ENCODE measurements around the gene ASTE1. TPM values are rescaled to one million over a fixed set of nuclear protein-coding genes. Genes with fewer than 3 reads are reported as not detected.

Gene ASTE1
- total and polyA plus RNA-seq, 2 of the 8 experiments (the other 6 are each of a cell fraction or from before 2014, with no cell fraction given): 6.4 TPM; not detected in 1

DNA sequence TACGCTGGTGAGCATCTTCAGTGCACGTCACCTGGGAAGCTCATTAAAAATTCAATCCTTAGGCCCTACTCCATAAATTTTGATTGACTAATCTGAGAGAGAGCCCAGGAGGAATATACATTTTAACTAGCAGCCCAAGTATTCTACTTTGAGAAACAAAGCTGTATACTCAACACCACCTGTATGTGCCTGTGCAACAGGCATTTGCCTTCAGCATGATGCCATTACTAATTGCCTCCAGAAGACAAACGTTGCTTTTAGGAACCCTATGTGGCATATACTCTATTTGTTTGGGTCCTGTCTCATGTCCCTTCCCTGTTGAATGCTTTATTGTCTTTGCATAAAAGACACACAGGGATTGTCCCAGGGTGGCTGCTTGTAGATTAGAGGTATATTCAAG lies 7.7 kb downstream of the ASTE1 start:
- no peaks in the 10 kb centered on the region for H3K79me2 ChIP-seq (ENCODE audit: control insufficient read depth in 1 of 2, insufficient read depth in 2 of 2, low read length in 2 of 2)
- WGBS, 2 experiments (ENCODE audit: extremely low coverage in 1 of 2, insufficient coverage in 1 of 2, insufficient read length in 1 of 2, insufficient replicate concordance in 2 of 2, low coverage in 1 of 2, low lambda C conversion rate in 2 of 2, missing lambda C conversion rate in 1 of 2): 82% methylated on average over 3 of the region's 3 CpGs; no CpG with 5 or more reads in 1 of the 2 experiments
- H3K4ac ChIP-seq (replicated peaks; ENCODE audit: insufficient read length, low read depth, low read length): no peak overlapping the region
- H4K8ac ChIP-seq (ENCODE audit: extremely low read depth, insufficient read depth, low read length): no peak overlapping the region
- H2BK5ac ChIP-seq (ENCODE audit: low read depth, low read length): no peak overlapping the region
- no peak overlapping the region for H4K91ac ChIP-seq (replicated peaks; ENCODE audit: insufficient read length, low read length)
- POLR2A ChIA-PET (ENCODE audit: partially characterized antibody): interaction anchor here (1.3 kb wide), 1 partner anchor 12 kb away, joined by 3 read pairs; no protein-coding TSS in a partner anchor
- H4K20me1 ChIP-seq (replicated peaks in 1 of 2; ENCODE audit: control insufficient read depth in 1 of 2, insufficient read depth in 2 of 2, low read length in 2 of 2): peaks cover 0 to 4% of the 10 kb centered on the region in 2 experiments
- no peak overlapping the region for H3K18ac ChIP-seq (ENCODE audit: extremely low read depth, low read length)
- no peak overlapping the region for H3K4me2 ChIP-seq (ENCODE audit: insufficient read depth in 1 of 2, low read depth in 2 of 2, low read length in 2 of 2)
- no peak for TF ChIP-seq TBP (IDR thresholded peaks at IDR 0.05; ENCODE audit: low read depth, low read length)
- TF ChIP-seq EGR1 (IDR thresholded peaks at IDR 0.05; ENCODE audit: borderline replicate concordance, low read depth, low read length): no peak
- H3K56ac ChIP-seq (replicated peaks; ENCODE audit: insufficient read length, low read depth, low read length): no peak overlapping the region
- H2AK5ac ChIP-seq (ENCODE audit: low read depth, low read length): no peak overlapping the region
- H3K23ac ChIP-seq (ENCODE audit: insufficient read length): no peak overlapping the region
- FAIRE-seq (no peak), DNase-seq (ENCODE audit: low read depth in 1 of 2, low spot score in 2 of 2) (no peak)
- no peak overlapping the region for H2AFZ ChIP-seq (ENCODE audit: low read length)
- no peak overlapping the region for H3K9ac ChIP-seq (replicated peaks in 1 of 4; ENCODE audit: extremely low read depth in 1 of 4, low read depth in 3 of 4, low read length in 3 of 4)
- no peaks in the 10 kb centered on the region for H3K9me3 ChIP-seq (ENCODE audit: insufficient read depth in 2 of 2, low read depth in 1 of 2, low read length in 1 of 2)
- H3K79me1 ChIP-seq (ENCODE audit: low read depth, low read length): no peaks in the 10 kb centered on the region
- no peak overlapping the region for H2BK120ac ChIP-seq (replicated peaks; ENCODE audit: low read depth, low read length)
- no peak overlapping the region for H3K4me3 ChIP-seq (ENCODE audit: extremely low read depth in 1 of 4, insufficient read depth in 2 of 4, low read depth in 3 of 4, low read length in 4 of 4)
- no peaks in the 10 kb centered on the region for H3K23me2 ChIP-seq (ENCODE audit: low read depth, low read length)
- peaks cover 3 to 34% (median 16%) of the 10 kb centered on the region in 4 experiments; a peak in 7 of 8 replicates for H3K36me3 ChIP-seq (ENCODE audit: control insufficient read depth in 2 of 4, insufficient read depth in 4 of 4, low read length in 3 of 4)
- no peak overlapping the region for H2BK20ac ChIP-seq (ENCODE audit: low read length)
- H3K14ac ChIP-seq (ENCODE audit: insufficient read length): no peak overlapping the region
- H3K27ac ChIP-seq (ENCODE audit: low read depth, low read length): no peak overlapping the region
- no peaks in the 10 kb centered on the region for H3K4me1 ChIP-seq (replicated peaks in 1 of 4; ENCODE audit: control insufficient read depth in 3 of 4, insufficient read depth in 4 of 4, low read length in 3 of 4)
- no peak overlapping the region for H2BK12ac ChIP-seq (ENCODE audit: low read depth, low read length)
- no peak overlapping the region for H2BK15ac ChIP-seq (ENCODE audit: low read length)
- H3K27me3 ChIP-seq (replicated peaks in 1 of 4; ENCODE audit: control insufficient read depth in 3 of 4, extremely low read depth in 1 of 4, insufficient read depth in 3 of 4, low read length in 3 of 4): no peaks in the 10 kb centered on the region
- CTCF ChIA-PET (ENCODE audit: partially characterized antibody): interaction anchor here (0.7 kb wide), 1 partner anchor 126 kb away, joined by 3 read pairs; no protein-coding TSS in a partner anchor
- no peak overlapping the region for H4K5ac ChIP-seq (ENCODE audit: insufficient read length, low read depth, low read length)
